Measurements from ENCODE around the gene PIGV. TPM values are rescaled to one million over a fixed set of nuclear protein-coding genes. Genes with fewer than 3 reads are reported as not detected.

Gene PIGV
- total RNA-seq, 1 experiment from 2014 or later, result 13.2 TPM

- H3K4me3 ChIP-seq (replicated peaks in 1 of 2; ENCODE audit: low read depth in 1 of 2, low read length in 2 of 2), result no peak overlapping the region
- H3K9me2 ChIP-seq (ENCODE audit: insufficient read depth), result no peaks in the 10 kb centered on the region
- CTCF ChIA-PET, result interaction anchor here (0.6 to 5.3 kb wide), 6 partner anchors 19 to 253 kb away, joined by 3 to 117 read pairs (median 17); no protein-coding TSS in a partner anchor
- ATAC-seq, result no peak
- H3K27me3 ChIP-seq (ENCODE audit: insufficient read depth, low read length), result no peaks in the 10 kb centered on the region
- H3K36me3 ChIP-seq (ENCODE audit: control insufficient read depth in 1 of 2, insufficient read depth in 2 of 2, low read length in 2 of 2), result 0 out of 4 replicates have a peak, but pooled peaks cover 0 to 4% of the 10 kb centered on the region in 2 experiments
- RAD21 ChIA-PET (ENCODE audit: low non-redundant PET in 1 of 2, low total read pairs in 2 of 2, uncharacterized antibody in 2 of 2, unreplicated experiment in 2 of 2), result interaction anchor here in 1 of 2 experiments (2.5 kb wide), 1 partner anchor 187 kb away, joined by 15 read pairs; no protein-coding TSS in a partner anchor
- no peak overlapping the region for H3K9ac ChIP-seq (ENCODE audit: low read length)
- no peaks in the 10 kb centered on the region for H3K9me3 ChIP-seq (ENCODE audit: control insufficient read depth in 1 of 2, insufficient read depth in 1 of 2, low read depth in 1 of 2, low read length in 2 of 2)
- no peak for DNase-seq (ENCODE audit: low read depth, low spot score)
- intact Hi-C loops (cut with micrococcal nuclease), result no loop called here
- TF ChIP-seq POLR2A (IDR thresholded peaks at IDR 0.05; ENCODE audit: borderline replicate concordance, extremely low read depth, insufficient read depth, insufficient read length) (no peak), FOSL1 (IDR thresholded peaks at IDR 0.05; ENCODE audit: low read depth) (no peak), ZFX (IDR thresholded peaks at IDR 0.05) (no peak), CEBPB (IDR thresholded peaks at IDR 0.05; ENCODE audit: low read depth) (no peak), TCF7L2 (IDR thresholded peaks at IDR 0.05; ENCODE audit: borderline replicate concordance, extremely low read depth, insufficient read depth, insufficient read length) (no peak), SIN3A (IDR thresholded peaks at IDR 0.05; ENCODE audit: low read depth) (no peak), ZNF274 (IDR thresholded peaks at IDR 0.05; ENCODE audit: low read depth, low read length) (no peak), JUND (IDR thresholded peaks at IDR 0.05) (no peak)
- TF ChIP-seq, protein P1, sequence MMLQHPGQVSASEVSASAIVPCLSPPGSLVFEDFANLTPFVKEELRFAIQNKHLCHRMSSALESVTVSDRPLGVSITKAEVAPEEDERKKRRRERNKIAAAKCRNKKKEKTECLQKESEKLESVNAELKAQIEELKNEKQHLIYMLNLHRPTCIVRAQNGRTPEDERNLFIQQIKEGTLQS (IDR thresholded peaks at IDR 0.05), result no peak
- no peaks in the 10 kb centered on the region for H3K79me2 ChIP-seq (ENCODE audit: insufficient read depth, low read length)
- POLR2A ChIA-PET, result interaction anchor here (0.9 kb wide), 1 partner anchor 10 kb away, joined by 3 read pairs; no protein-coding TSS in a partner anchor
- H3K27ac ChIP-seq (ENCODE audit: low read depth, low read length), result no peak overlapping the region
- H4K20me1 ChIP-seq (ENCODE audit: insufficient read depth), result no peaks in the 10 kb centered on the region
- no peak overlapping the region for H2AFZ ChIP-seq (ENCODE audit: low read depth, low read length, poor library complexity, severe bottlenecking)
- H3K4me2 ChIP-seq (ENCODE audit: low read length), result no peak overlapping the region
- BruUV-seq (replicated peaks), result no TSS peak
- H3K4me1 ChIP-seq (ENCODE audit: control insufficient read depth in 1 of 2, insufficient read depth in 2 of 2, low read length in 2 of 2), result peaks cover 13 to 35% of the 10 kb centered on the region in 2 experiments
Measured at GRCh38 chr1:26790551-26790953, 2.8 kb downstream of the PIGV start.

- H3K4me3 ChIP-seq (replicated peaks in 1 of 2; ENCODE audit: low read depth in 1 of 2, low read length in 2 of 2), result no peak overlapping the region
- POLR2A ChIA-PET, result no interaction called here
- 0 out of 4 replicates have a peak, but pooled peaks cover 0 to 4% of the 10 kb centered on the region in 2 experiments for H3K36me3 ChIP-seq (ENCODE audit: control insufficient read depth in 1 of 2, insufficient read depth in 2 of 2, low read length in 2 of 2)
- CTCF ChIA-PET, result interaction anchor here (0.6 to 5.3 kb wide), 4 partner anchors 18 to 192 kb away, joined by 3 to 117 read pairs (median 22); no protein-coding TSS in a partner anchor
- H3K79me2 ChIP-seq (ENCODE audit: insufficient read depth, low read length), result no peaks in the 10 kb centered on the region
- no peaks in the 10 kb centered on the region for H3K9me3 ChIP-seq (ENCODE audit: control insufficient read depth in 1 of 2, insufficient read depth in 1 of 2, low read depth in 1 of 2, low read length in 2 of 2)
- ATAC-seq (no peak), DNase-seq (ENCODE audit: low read depth, low spot score) (no peak)
- no peak overlapping the region for H3K4me2 ChIP-seq (ENCODE audit: low read length)
- no peak overlapping the region for H3K9ac ChIP-seq (ENCODE audit: low read length)
- H3K27me3 ChIP-seq (ENCODE audit: insufficient read depth, low read length), result no peaks in the 10 kb centered on the region
- intact Hi-C loops (cut with micrococcal nuclease), result no loop called here
- H3K9me2 ChIP-seq (ENCODE audit: insufficient read depth), result no peaks in the 10 kb centered on the region
- no peak overlapping the region for H2AFZ ChIP-seq (ENCODE audit: low read depth, low read length, poor library complexity, severe bottlenecking)
- no TSS peak for BruUV-seq (replicated peaks)
- H4K20me1 ChIP-seq (ENCODE audit: insufficient read depth), result no peaks in the 10 kb centered on the region
- peaks cover 9 to 29% of the 10 kb centered on the region in 2 experiments for H3K4me1 ChIP-seq (ENCODE audit: control insufficient read depth in 1 of 2, insufficient read depth in 2 of 2, low read length in 2 of 2)
- H3K27ac ChIP-seq (ENCODE audit: low read depth, low read length), result no peak overlapping the region
- RAD21 ChIA-PET (ENCODE audit: low non-redundant PET in 1 of 2, low total read pairs in 2 of 2, uncharacterized antibody in 2 of 2, unreplicated experiment in 2 of 2), result interaction anchor here in 1 of 2 experiments (1.5 kb wide), 1 partner anchor 189 kb away, joined by 4 read pairs; no protein-coding TSS in a partner anchor
- no peak for TF ChIP-seq JUND (IDR thresholded peaks at IDR 0.05)
- TF ChIP-seq, protein P2, sequence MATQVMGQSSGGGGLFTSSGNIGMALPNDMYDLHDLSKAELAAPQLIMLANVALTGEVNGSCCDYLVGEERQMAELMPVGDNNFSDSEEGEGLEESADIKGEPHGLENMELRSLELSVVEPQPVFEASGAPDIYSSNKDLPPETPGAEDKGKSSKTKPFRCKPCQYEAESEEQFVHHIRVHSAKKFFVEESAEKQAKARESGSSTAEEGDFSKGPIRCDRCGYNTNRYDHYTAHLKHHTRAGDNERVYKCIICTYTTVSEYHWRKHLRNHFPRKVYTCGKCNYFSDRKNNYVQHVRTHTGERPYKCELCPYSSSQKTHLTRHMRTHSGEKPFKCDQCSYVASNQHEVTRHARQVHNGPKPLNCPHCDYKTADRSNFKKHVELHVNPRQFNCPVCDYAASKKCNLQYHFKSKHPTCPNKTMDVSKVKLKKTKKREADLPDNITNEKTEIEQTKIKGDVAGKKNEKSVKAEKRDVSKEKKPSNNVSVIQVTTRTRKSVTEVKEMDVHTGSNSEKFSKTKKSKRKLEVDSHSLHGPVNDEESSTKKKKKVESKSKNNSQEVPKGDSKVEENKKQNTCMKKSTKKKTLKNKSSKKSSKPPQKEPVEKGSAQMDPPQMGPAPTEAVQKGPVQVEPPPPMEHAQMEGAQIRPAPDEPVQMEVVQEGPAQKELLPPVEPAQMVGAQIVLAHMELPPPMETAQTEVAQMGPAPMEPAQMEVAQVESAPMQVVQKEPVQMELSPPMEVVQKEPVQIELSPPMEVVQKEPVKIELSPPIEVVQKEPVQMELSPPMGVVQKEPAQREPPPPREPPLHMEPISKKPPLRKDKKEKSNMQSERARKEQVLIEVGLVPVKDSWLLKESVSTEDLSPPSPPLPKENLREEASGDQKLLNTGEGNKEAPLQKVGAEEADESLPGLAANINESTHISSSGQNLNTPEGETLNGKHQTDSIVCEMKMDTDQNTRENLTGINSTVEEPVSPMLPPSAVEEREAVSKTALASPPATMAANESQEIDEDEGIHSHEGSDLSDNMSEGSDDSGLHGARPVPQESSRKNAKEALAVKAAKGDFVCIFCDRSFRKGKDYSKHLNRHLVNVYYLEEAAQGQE (IDR thresholded peaks at IDR 0.05; ENCODE audit: low read depth), result no peak
- TF ChIP-seq, protein P3, sequence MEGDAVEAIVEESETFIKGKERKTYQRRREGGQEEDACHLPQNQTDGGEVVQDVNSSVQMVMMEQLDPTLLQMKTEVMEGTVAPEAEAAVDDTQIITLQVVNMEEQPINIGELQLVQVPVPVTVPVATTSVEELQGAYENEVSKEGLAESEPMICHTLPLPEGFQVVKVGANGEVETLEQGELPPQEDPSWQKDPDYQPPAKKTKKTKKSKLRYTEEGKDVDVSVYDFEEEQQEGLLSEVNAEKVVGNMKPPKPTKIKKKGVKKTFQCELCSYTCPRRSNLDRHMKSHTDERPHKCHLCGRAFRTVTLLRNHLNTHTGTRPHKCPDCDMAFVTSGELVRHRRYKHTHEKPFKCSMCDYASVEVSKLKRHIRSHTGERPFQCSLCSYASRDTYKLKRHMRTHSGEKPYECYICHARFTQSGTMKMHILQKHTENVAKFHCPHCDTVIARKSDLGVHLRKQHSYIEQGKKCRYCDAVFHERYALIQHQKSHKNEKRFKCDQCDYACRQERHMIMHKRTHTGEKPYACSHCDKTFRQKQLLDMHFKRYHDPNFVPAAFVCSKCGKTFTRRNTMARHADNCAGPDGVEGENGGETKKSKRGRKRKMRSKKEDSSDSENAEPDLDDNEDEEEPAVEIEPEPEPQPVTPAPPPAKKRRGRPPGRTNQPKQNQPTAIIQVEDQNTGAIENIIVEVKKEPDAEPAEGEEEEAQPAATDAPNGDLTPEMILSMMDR (IDR thresholded peaks at IDR 0.05 in 2 of 3, conservative IDR thresholded peaks at IDR 0.05 in 1 of 3; ENCODE audit: borderline replicate concordance in 1 of 3, insufficient read depth in 1 of 3, low read depth in 2 of 3, low read length in 2 of 3), result no peak
- TF ChIP-seq CBX3 (IDR thresholded peaks at IDR 0.05; ENCODE audit: low read depth), result no peak
- TF ChIP-seq YY1 (IDR thresholded peaks at IDR 0.05; ENCODE audit: extremely low read depth, insufficient replicate concordance, low read depth, low read length), result no peak
Measured at GRCh38 chr1:26791148-26791547, 3.4 kb downstream of the PIGV start.

Data from HCT116 (cell line).